ENCODE data around the gene SLC35F3. TPM values are rescaled to one million over a fixed set of nuclear protein-coding genes. Genes with fewer than 3 reads are reported as not detected.

The SLC35F3 gene
- total and polyA plus RNA-seq, 7 donors: under 0.01 to 0.54 (median 0.28) TPM; not detected in 2

- Histone ChIP-seq H3K4me3 (no peak overlapping the region), H3K36me3 (no peaks in the 10 kb centered on the region), H3K4me1 (no peaks in the 10 kb centered on the region), H3K9me3 (peaks cover 0 to 2% (median 0%) of the 10 kb centered on the region in 4 donors), H3K27me3 (no peaks in the 10 kb centered on the region), H3K27ac (no peak overlapping the region)
- no peak for TF ChIP-seq POLR2A (IDR thresholded peaks at IDR 0.05)
- TF ChIP-seq POLR2AphosphoS5 (IDR thresholded peaks at IDR 0.05): no peak
- no peak for TF ChIP-seq EP300 (IDR thresholded peaks at IDR 0.05)
- WGBS, 2 donors: 67 to 93% methylated on average over 4 of the region's 4 CpGs
- DNase-seq: no peak
- intact Hi-C loops (cut with DNase I): no loop called here
Measured at GRCh38 chr1:233933339-233933738, 28.9 kb downstream of the SLC35F3 start.

DNA sequence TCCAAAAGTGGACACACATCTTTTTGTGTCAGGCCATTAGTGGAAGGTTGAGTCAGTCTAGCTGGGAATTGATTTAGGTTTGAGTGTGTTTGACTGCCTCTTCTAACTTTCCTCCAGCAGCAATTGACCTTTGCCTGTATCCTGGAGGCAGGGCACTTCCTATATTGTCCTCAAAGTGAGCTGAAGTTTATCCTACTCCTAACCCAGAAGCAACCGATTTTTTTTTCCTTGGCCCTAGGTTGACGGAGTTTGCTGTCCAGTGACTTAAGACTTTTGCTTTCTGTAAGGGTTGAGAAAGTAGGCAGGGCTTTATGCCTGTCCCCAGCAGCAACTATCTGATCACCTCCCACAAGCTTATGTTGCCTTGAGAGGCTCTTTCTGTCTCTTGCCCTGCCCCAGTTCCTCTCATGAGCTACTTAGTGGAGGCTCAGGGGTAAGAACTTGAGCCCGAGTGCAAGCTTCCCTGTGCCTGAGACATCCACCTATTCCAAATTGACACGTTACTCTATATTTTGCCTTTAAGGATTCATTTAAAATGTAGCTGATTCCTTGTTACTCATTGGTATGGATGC is 30.9 kb downstream of the SLC35F3 start:
- TF ChIP-seq EP300 (IDR thresholded peaks at IDR 0.05) (no peak), POLR2A (IDR thresholded peaks at IDR 0.05) (no peak), POLR2AphosphoS5 (IDR thresholded peaks at IDR 0.05) (no peak)
- TF ChIP-seq, protein P1, sequence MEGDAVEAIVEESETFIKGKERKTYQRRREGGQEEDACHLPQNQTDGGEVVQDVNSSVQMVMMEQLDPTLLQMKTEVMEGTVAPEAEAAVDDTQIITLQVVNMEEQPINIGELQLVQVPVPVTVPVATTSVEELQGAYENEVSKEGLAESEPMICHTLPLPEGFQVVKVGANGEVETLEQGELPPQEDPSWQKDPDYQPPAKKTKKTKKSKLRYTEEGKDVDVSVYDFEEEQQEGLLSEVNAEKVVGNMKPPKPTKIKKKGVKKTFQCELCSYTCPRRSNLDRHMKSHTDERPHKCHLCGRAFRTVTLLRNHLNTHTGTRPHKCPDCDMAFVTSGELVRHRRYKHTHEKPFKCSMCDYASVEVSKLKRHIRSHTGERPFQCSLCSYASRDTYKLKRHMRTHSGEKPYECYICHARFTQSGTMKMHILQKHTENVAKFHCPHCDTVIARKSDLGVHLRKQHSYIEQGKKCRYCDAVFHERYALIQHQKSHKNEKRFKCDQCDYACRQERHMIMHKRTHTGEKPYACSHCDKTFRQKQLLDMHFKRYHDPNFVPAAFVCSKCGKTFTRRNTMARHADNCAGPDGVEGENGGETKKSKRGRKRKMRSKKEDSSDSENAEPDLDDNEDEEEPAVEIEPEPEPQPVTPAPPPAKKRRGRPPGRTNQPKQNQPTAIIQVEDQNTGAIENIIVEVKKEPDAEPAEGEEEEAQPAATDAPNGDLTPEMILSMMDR (IDR thresholded peaks at IDR 0.05): no peak
- H3K36me3 ChIP-seq: no peaks in the 10 kb centered on the region
- H3K4me3 ChIP-seq: no peak overlapping the region
- intact Hi-C loops (cut with DNase I): no loop called here
- H3K27me3 ChIP-seq: no peaks in the 10 kb centered on the region
- WGBS, 2 donors: 46 to 63% methylated on average over 4 of the region's 4 CpGs
- peaks cover 0 to 2% (median 0%) of the 10 kb centered on the region in 4 donors for H3K9me3 ChIP-seq
- no peak for DNase-seq
- H3K27ac ChIP-seq: no peak overlapping the region
- no peaks in the 10 kb centered on the region for H3K4me1 ChIP-seq

- no peak overlapping the region for H3K4me3 ChIP-seq
- TF ChIP-seq POLR2A (IDR thresholded peaks at IDR 0.05) (no peak), EP300 (IDR thresholded peaks at IDR 0.05) (no peak), POLR2AphosphoS5 (IDR thresholded peaks at IDR 0.05) (no peak)
- TF ChIP-seq, protein P1 (IDR thresholded peaks at IDR 0.05): no peak
- no peaks in the 10 kb centered on the region for H3K27me3 ChIP-seq
- no peak for DNase-seq
- no peaks in the 10 kb centered on the region for H3K36me3 ChIP-seq
- WGBS, 2 donors: 84 to 93% methylated on average over 1 of the region's 1 CpG
- peaks cover 0 to 2% (median 0%) of the 10 kb centered on the region in 4 donors for H3K9me3 ChIP-seq
- no peak overlapping the region for H3K27ac ChIP-seq
- no peaks in the 10 kb centered on the region for H3K4me1 ChIP-seq
- intact Hi-C loops (cut with DNase I): no loop called here
Measured at GRCh38 chr1:233936422-233936821, 31.9 kb downstream of the SLC35F3 start.

- peaks cover 0 to 2% (median 0%) of the 10 kb centered on the region in 4 donors for H3K9me3 ChIP-seq
- TF ChIP-seq POLR2A (IDR thresholded peaks at IDR 0.05) (no peak), EP300 (IDR thresholded peaks at IDR 0.05) (no peak)
- H3K4me3 ChIP-seq: no peak overlapping the region
- no peak for DNase-seq
- intact Hi-C loops (cut with DNase I): no loop called here
- no peaks in the 10 kb centered on the region for H3K27me3 ChIP-seq
- no peaks in the 10 kb centered on the region for H3K4me1 ChIP-seq
- H3K27ac ChIP-seq: no peak overlapping the region
- 72 to 84% methylated on average over 3 of the region's 3 CpGs for WGBS, 2 donors
- H3K36me3 ChIP-seq: no peaks in the 10 kb centered on the region
Measured at GRCh38 chr1:233936842-233937241, 32.4 kb downstream of the SLC35F3 start.

GRCh38 chr1:233938476-233938875 is 34.0 kb downstream of the SLC35F3 start:
- H3K4me3 ChIP-seq: no peak overlapping the region
- WGBS, 2 donors: 88% methylated on average over 2 of the region's 2 CpGs
- DNase-seq: no peak
- no peaks in the 10 kb centered on the region for H3K36me3 ChIP-seq
- intact Hi-C loops (cut with DNase I): no loop called here
- TF ChIP-seq EP300 (IDR thresholded peaks at IDR 0.05) (no peak), POLR2AphosphoS5 (IDR thresholded peaks at IDR 0.05) (no peak), POLR2A (IDR thresholded peaks at IDR 0.05) (no peak)
- TF ChIP-seq, protein P1 (IDR thresholded peaks at IDR 0.05): no peak
- H3K27ac ChIP-seq: no peak overlapping the region
- peaks cover 0 to 2% (median 0%) of the 10 kb centered on the region in 4 donors for H3K9me3 ChIP-seq
- H3K4me1 ChIP-seq: no peaks in the 10 kb centered on the region
- H3K27me3 ChIP-seq: no peaks in the 10 kb centered on the region

- TF ChIP-seq EP300 (IDR thresholded peaks at IDR 0.05) (no peak), POLR2AphosphoS5 (IDR thresholded peaks at IDR 0.05) (no peak), POLR2A (IDR thresholded peaks at IDR 0.05) (no peak)
- TF ChIP-seq, protein P1 (IDR thresholded peaks at IDR 0.05): no peak
- no peak overlapping the region for H3K27ac ChIP-seq
- H3K4me3 ChIP-seq: no peak overlapping the region
- no peaks in the 10 kb centered on the region for H3K36me3 ChIP-seq
- DNase-seq: no peak
- no peaks in the 10 kb centered on the region for H3K4me1 ChIP-seq
- intact Hi-C loops (cut with DNase I): no loop called here
- 86% methylated on average over 5 of the region's 5 CpGs for WGBS, 2 donors
- peaks cover 0 to 2% (median 0%) of the 10 kb centered on the region in 4 donors for H3K9me3 ChIP-seq
- H3K27me3 ChIP-seq: no peaks in the 10 kb centered on the region
Measured at GRCh38 chr1:233939451-233939850, 35.0 kb downstream of the SLC35F3 start.
